OCI-LY3 (cell line): ENCODE data around the gene CD200R1L.

Experiments
- H2AFZ ChIP-seq: fragments of 200-600, 300-600 bp; shearing (Covaris generic); 2 replicates; pipeline ENCODE4 v1.6.0; 2014; ENCODE audit warnings: antibody characterized with exemption, low read depth, low read length
- H3K27ac ChIP-seq: fragments of 200-600, 300-600 bp; sonication (generic); 2 replicates; pipeline ENCODE4 v1.5.1; 2014; ENCODE audit warnings: mild to moderate bottlenecking, low read length, moderate library complexity, mixed read lengths
- H3K27me3 ChIP-seq: fragments of 200-600, 300-600 bp; sonication (generic); 2 replicates; pipeline ENCODE4 v1.6.1; 2014; ENCODE audit warnings: low read depth, low read length, mixed read lengths
- H3K36me3 ChIP-seq: fragments of 200-600, 300-600 bp; sonication (generic); replicated peaks from 2 replicates; pipeline ENCODE3; 2014; ENCODE audit warnings: low read depth, low read length, mixed read lengths
- H3K4me1 ChIP-seq: fragments of 300-600, 200-600 bp; sonication (generic); 2 replicates; pipeline ENCODE4 v1.6.1; 2014; ENCODE audit warnings: low read length, mixed read lengths
- H3K4me2 ChIP-seq: fragments of 200-600, 300-600 bp; sonication (generic); 2 replicates; pipeline ENCODE4 v1.6.1; 2014; ENCODE audit warnings: low read length, mixed read lengths
- H3K4me3 ChIP-seq: fragments of 300-600, 200-600 bp; sonication (generic); 2 replicates; pipeline ENCODE4 v1.5.1; 2014; ENCODE audit warnings: antibody characterized with exemption, mild to moderate bottlenecking, low read length, moderate library complexity
- H3K79me2 ChIP-seq: fragments of 300-600, 200-600 bp; shearing (Covaris generic); 2 replicates; pipeline ENCODE4 v1.6.1; 2014; ENCODE audit warnings: mild to moderate bottlenecking, low read length, mixed read lengths
- H3K9ac ChIP-seq: fragments of 300-600, 200-600 bp; shearing (Covaris generic); 2 replicates; pipeline ENCODE4 v1.6.0; 2014; ENCODE audit warnings: mild to moderate bottlenecking, low read length, moderate library complexity
- H3K9me3 ChIP-seq: fragments of 200-600, 300-600 bp; shearing (Covaris generic); 2 replicates; pipeline ENCODE4 v1.6.1; 2014; ENCODE audit warnings: low read length, mixed read lengths; ENCODE audit not compliant: insufficient read depth
- H4K20me1 ChIP-seq: fragments of 200-600, 300-600 bp; sonication (generic); 2 replicates; pipeline ENCODE4 v1.6.1; 2016; ENCODE audit warnings: low read length, mixed read lengths; ENCODE audit not compliant: insufficient read depth
- EZH2phosphoT487 ChIP-seq: fragments of 200-600 bp; shearing (Covaris generic); IDR thresholded peaks from 2 replicates; pipeline ENCODE4 v1.6.1; 2018; ENCODE audit warnings: antibody characterized with exemption, mixed run types, low read depth
- TF ChIP-seq, protein P1 (sequence below): fragments of 200-600, 300-600 bp; sonication (generic); IDR thresholded peaks from 2 replicates; pipeline ENCODE4 v1.5.1; 2014; ENCODE audit warnings: antibody characterized with exemption, low read length, low read depth

CD200R1L gene

GRCh38 chr3:112822064-112823055 lies 24.3 kb downstream of the CD200R1L start:
- Histone ChIP-seq H3K36me3 (peaks cover 16% of the 10 kb centered on the region), H3K27me3 (no peaks in the 10 kb centered on the region), H2AFZ (no peak overlapping the region), H3K9me3 (peaks cover 11% of the 10 kb centered on the region; the same call in 1 of the 2 replicates), H3K9ac (no peak overlapping the region), H3K27ac (no peak overlapping the region), H3K79me2 (no peaks in the 10 kb centered on the region), H3K4me2 (no peak overlapping the region), H4K20me1 (no peaks in the 10 kb centered on the region), H3K4me3 (no peak overlapping the region), H3K4me1 (peaks cover 23% of the 10 kb centered on the region)
- no peak for TF ChIP-seq EZH2phosphoT487
- TF ChIP-seq, protein P1, sequence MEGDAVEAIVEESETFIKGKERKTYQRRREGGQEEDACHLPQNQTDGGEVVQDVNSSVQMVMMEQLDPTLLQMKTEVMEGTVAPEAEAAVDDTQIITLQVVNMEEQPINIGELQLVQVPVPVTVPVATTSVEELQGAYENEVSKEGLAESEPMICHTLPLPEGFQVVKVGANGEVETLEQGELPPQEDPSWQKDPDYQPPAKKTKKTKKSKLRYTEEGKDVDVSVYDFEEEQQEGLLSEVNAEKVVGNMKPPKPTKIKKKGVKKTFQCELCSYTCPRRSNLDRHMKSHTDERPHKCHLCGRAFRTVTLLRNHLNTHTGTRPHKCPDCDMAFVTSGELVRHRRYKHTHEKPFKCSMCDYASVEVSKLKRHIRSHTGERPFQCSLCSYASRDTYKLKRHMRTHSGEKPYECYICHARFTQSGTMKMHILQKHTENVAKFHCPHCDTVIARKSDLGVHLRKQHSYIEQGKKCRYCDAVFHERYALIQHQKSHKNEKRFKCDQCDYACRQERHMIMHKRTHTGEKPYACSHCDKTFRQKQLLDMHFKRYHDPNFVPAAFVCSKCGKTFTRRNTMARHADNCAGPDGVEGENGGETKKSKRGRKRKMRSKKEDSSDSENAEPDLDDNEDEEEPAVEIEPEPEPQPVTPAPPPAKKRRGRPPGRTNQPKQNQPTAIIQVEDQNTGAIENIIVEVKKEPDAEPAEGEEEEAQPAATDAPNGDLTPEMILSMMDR: no peak

DNA sequence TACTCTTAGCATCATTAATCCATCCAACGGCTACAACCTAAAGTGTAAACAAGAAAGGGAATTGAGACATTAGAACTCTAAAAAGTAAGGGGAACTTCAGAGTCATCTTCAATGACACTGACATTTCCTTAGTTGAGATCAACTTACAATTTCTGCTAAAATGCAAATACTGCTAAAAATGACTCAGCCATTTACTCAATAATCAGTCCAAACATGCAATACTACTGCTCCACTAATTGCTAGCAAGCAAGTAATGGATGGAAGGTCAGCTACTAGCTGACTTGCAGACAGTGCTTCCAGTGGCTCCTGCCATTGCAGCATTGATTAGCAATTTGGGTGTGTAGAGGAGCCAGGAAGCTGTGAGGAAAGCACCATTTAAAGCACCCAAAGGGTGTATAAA lies 28.4 kb downstream of the CD200R1L start:
- Histone ChIP-seq H3K4me3 (no peak overlapping the region), H4K20me1 (no peaks in the 10 kb centered on the region), H3K9ac (no peak overlapping the region), H3K4me1 (peaks cover 45% of the 10 kb centered on the region), H3K79me2 (no peaks in the 10 kb centered on the region), H2AFZ (no peak overlapping the region), H3K27me3 (no peaks in the 10 kb centered on the region), H3K4me2 (peak overlapping the region; percentile 13), H3K36me3 (peaks cover 32% of the 10 kb centered on the region), H3K9me3 (peaks cover 20% of the 10 kb centered on the region; the same call in 1 of the 2 replicates), H3K27ac (peak overlapping the region; percentile 59)
- TF ChIP-seq, protein P1: no peak
- TF ChIP-seq EZH2phosphoT487: no peak

DNA sequence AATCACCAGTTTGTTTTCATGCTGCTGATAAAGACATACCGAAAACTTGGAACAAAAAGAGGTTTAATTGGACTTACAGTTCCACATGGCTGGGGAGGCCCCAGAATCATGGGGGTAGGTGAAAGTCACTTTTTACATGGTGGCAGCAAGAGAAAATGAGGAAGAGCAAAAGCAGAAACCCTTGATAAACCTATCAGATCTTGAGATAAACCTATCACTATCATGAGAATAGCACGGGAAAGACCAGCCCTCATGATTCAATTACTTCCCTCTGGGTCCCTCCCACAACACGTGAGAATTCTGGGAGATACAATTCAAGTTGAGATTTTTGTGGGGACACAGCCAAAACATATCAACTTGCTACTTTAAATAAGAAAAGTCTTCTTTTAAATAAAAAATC lies 28.9 kb downstream of the CD200R1L start:
- Histone ChIP-seq H3K4me3 (no peak overlapping the region), H3K36me3 (peaks cover 32% of the 10 kb centered on the region), H3K4me2 (peak overlapping the region; percentile 13), H3K79me2 (no peaks in the 10 kb centered on the region), H3K9me3 (peaks cover 20% of the 10 kb centered on the region; the same call in 1 of the 2 replicates), H3K4me1 (peaks cover 50% of the 10 kb centered on the region), H2AFZ (no peak overlapping the region), H3K9ac (no peak overlapping the region), H3K27me3 (no peaks in the 10 kb centered on the region), H4K20me1 (no peaks in the 10 kb centered on the region), H3K27ac (peak overlapping the region; percentile 59)
- no peak for TF ChIP-seq EZH2phosphoT487
- TF ChIP-seq, protein P1: no peak

- H2AFZ ChIP-seq: no peak overlapping the region
- H3K4me1 ChIP-seq: peaks cover 56% of the 10 kb centered on the region
- no peak overlapping the region for H3K9ac ChIP-seq
- no peak for TF ChIP-seq EZH2phosphoT487
- TF ChIP-seq, protein P1: no peak
- peak overlapping the region; percentile 13; the same call in 1 of the 2 replicates for H3K4me2 ChIP-seq
- H3K27me3 ChIP-seq: no peaks in the 10 kb centered on the region
- peaks cover 20% of the 10 kb centered on the region; the same call in 1 of the 2 replicates for H3K9me3 ChIP-seq
- peak overlapping the region; percentile 59 for H3K27ac ChIP-seq
- H4K20me1 ChIP-seq: no peaks in the 10 kb centered on the region
- H3K4me3 ChIP-seq: no peak overlapping the region
- H3K36me3 ChIP-seq: peaks cover 32% of the 10 kb centered on the region
- no peaks in the 10 kb centered on the region for H3K79me2 ChIP-seq
These were observed 29.4 kb downstream of the CD200R1L start for GRCh38 chr3:112817271-112817670.
